Astrocyte (in vitro differentiated cells and primary cell): ENCODE results near the gene ATP10D. TPM values are rescaled to one million over a fixed set of nuclear protein-coding genes. Genes with fewer than 3 reads are reported as not detected.
"Not testable (repeated sequence)": the region's sequence is repeated elsewhere in the genome, so short reads cannot be mapped to it uniquely, and the experiment has no call there.

Experiments used
- DNase-seq: peaks from one replicate; pipeline ENCODE4 v3.0.0-alpha.2; 2010; ENCODE audit warnings: low read depth
- FAIRE-seq: peaks from 2 replicates; lab custom pipeline; 2011; peaks lifted over from hg19 to GRCh38; lab: Jason Lieb, UNC
- H2AFZ ChIP-seq: 2 replicates; pipeline ENCODE4 v1.6.0; 2012; ENCODE audit warnings: low read depth, low read length, inconsistent platforms
- H3K27ac ChIP-seq: 2 replicates; pipeline ENCODE4 v1.5.1; 2011; ENCODE audit warnings: low read depth, low read length, inconsistent platforms
- H3K27me3 ChIP-seq: 2 replicates; pipeline ENCODE4 v1.6.0; 2011; ENCODE audit warnings: low read length, inconsistent platforms; ENCODE audit not compliant: insufficient read depth
- H3K36me3 ChIP-seq: 2 replicates; pipeline ENCODE4 v1.5.1; 2011; ENCODE audit warnings: low read length, inconsistent platforms; ENCODE audit not compliant: insufficient read depth
- H3K4me1 ChIP-seq: 2 replicates; pipeline ENCODE4 v1.5.1; 2011; ENCODE audit warnings: low read length, inconsistent platforms; ENCODE audit not compliant: insufficient read depth
- H3K4me2 ChIP-seq: 2 replicates; pipeline ENCODE4 v1.6.0; 2012; ENCODE audit warnings: low read length, inconsistent platforms
- H3K4me3 ChIP-seq: 2 replicates; pipeline ENCODE4 v1.5.1; 2011; ENCODE audit warnings: low read depth, mild to moderate bottlenecking, low read length, inconsistent platforms; ENCODE audit not compliant: insufficient read depth
- H3K79me2 ChIP-seq: 2 replicates; pipeline ENCODE4 v1.6.0; 2012; ENCODE audit warnings: mild to moderate bottlenecking, low read length, inconsistent platforms; ENCODE audit not compliant: insufficient read depth
- H3K9ac ChIP-seq: 2 replicates; pipeline ENCODE4 v1.6.0; 2012; ENCODE audit warnings: mild to moderate bottlenecking, low read length, inconsistent platforms
- H3K9me3 ChIP-seq: 2 replicates; pipeline ENCODE4 v1.5.1; 2012; ENCODE audit warnings: low read depth, mild to moderate bottlenecking, low read length, inconsistent platforms; ENCODE audit not compliant: insufficient read depth
- H4K20me1 ChIP-seq: 2 replicates; pipeline ENCODE4 v1.6.0; 2012; ENCODE audit warnings: low read length, inconsistent platforms; ENCODE audit not compliant: insufficient read depth
- H3K27ac Mint-ChIP-seq: one replicate; pipeline ENCODE4 v1.8.0; 2021; ENCODE audit warnings: mild to moderate bottlenecking, mixed read lengths; ENCODE audit not compliant: unreplicated experiment
- H3K27me3 Mint-ChIP-seq: one replicate; pipeline ENCODE4 v1.8.0; 2021; ENCODE audit warnings: low read depth, mixed read lengths; ENCODE audit not compliant: unreplicated experiment
- H3K36me3 Mint-ChIP-seq: one replicate; pipeline ENCODE4 v1.8.0; 2021; ENCODE audit warnings: low read depth, mixed read lengths; ENCODE audit not compliant: unreplicated experiment
- H3K4me1 Mint-ChIP-seq: one replicate; pipeline ENCODE4 v1.8.0; 2021; ENCODE audit warnings: low read depth, mixed read lengths; ENCODE audit not compliant: unreplicated experiment
- H3K4me3 Mint-ChIP-seq: one replicate; pipeline ENCODE4 v1.8.0; 2021; ENCODE audit warnings: mild to moderate bottlenecking, moderate library complexity, mixed read lengths; ENCODE audit not compliant: unreplicated experiment
- H3K9me3 Mint-ChIP-seq: one replicate; pipeline ENCODE4 v1.8.0; 2021; ENCODE audit warnings: mild to moderate bottlenecking, mixed read lengths; ENCODE audit not compliant: unreplicated experiment
- EZH2 ChIP-seq: IDR thresholded peaks from 2 replicates; pipeline ENCODE4 v1.6.1; 2012; ENCODE audit warnings: mild to moderate bottlenecking, low read length, inconsistent platforms; ENCODE audit not compliant: insufficient read depth
- total RNA-seq: library from RNA; stranded (reverse); gene quantifications from 2 replicates; pipeline ENCODE4 v1.2.1, GENCODE V29; 2021
- TF ChIP-seq, protein P1 (sequence below): IDR thresholded peaks from 2 replicates; pipeline ENCODE4 v1.5.1; 2011; ENCODE audit warnings: low read depth, mild to moderate bottlenecking, inconsistent platforms, low read length, moderate library complexity; ENCODE audit not compliant: insufficient read depth

Gene ATP10D
- total RNA-seq, 1 donor from 2014 or later = 75.8 TPM

DNA sequence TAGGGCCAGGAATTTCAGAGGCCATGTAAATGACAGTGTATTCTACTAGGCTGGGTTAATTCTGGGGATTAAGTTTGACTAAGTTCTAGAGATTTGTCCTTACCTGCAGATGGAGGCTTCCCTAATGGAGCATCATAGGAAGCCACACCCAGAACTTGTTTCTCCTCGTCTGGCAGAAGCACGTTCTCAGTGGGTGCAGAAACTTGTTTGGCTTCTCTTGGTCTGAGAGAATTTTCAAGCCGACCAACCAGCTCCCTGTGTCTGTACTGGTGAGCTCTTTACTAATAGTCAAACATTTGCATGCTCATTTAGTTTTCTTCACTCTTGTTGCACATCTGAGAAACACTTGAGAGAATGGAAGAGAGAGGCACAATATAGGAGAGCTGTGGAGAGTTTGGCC, 907 bp upstream of the ATP10D start:
- Mint-ChIP-seq H3K4me3 (no peak overlapping the region), H3K4me1 (peaks cover 13% of the 10 kb centered on the region), H3K9me3 (peaks cover 2% of the 10 kb centered on the region), H3K27ac (peak overlapping the region; percentile 14), H3K27me3 (no peaks in the 10 kb centered on the region), H3K36me3 (peaks cover 4% of the 10 kb centered on the region)
- Histone ChIP-seq H3K27ac (no peak overlapping the region), H3K4me2 (no peak overlapping the region), H3K4me3 (no peak overlapping the region), H3K36me3 (no peaks in the 10 kb centered on the region), H3K27me3 (no peaks in the 10 kb centered on the region), H2AFZ (peak overlapping the region; percentile 20), H4K20me1 (no peaks in the 10 kb centered on the region), H3K9me3 (no peaks in the 10 kb centered on the region), H3K9ac (no peak overlapping the region), H3K79me2 (peaks cover 35% of the 10 kb centered on the region), H3K4me1 (peaks cover 10% of the 10 kb centered on the region)
- no peak for FAIRE-seq
- DNase-seq = no peak
- TF ChIP-seq, protein P1, sequence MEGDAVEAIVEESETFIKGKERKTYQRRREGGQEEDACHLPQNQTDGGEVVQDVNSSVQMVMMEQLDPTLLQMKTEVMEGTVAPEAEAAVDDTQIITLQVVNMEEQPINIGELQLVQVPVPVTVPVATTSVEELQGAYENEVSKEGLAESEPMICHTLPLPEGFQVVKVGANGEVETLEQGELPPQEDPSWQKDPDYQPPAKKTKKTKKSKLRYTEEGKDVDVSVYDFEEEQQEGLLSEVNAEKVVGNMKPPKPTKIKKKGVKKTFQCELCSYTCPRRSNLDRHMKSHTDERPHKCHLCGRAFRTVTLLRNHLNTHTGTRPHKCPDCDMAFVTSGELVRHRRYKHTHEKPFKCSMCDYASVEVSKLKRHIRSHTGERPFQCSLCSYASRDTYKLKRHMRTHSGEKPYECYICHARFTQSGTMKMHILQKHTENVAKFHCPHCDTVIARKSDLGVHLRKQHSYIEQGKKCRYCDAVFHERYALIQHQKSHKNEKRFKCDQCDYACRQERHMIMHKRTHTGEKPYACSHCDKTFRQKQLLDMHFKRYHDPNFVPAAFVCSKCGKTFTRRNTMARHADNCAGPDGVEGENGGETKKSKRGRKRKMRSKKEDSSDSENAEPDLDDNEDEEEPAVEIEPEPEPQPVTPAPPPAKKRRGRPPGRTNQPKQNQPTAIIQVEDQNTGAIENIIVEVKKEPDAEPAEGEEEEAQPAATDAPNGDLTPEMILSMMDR = no peak
- no peak for TF ChIP-seq EZH2

DNA sequence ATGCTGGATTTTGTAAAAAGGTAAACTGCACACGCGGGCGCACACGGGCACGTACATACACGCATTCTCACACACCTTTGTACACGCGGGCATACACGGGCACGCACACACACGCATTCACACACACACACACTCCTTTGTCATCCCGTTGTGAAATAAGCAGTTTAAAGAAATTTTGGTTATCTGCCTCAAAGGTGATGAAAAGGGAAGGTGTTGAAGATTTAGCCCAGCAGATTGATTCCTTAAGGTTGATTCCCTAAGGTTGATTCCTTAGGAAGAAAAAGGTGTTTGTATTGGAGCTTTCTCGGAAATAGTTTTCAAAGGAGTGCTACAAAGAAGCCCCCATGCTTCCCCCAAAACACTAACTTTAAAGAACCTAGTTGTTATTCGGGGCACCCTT, 693 bp downstream of the ATP10D start:
- H3K4me3 Mint-ChIP-seq = peak overlapping the region; percentile 97
- H3K27ac ChIP-seq = peak overlapping the region; percentile 96
- no peak for FAIRE-seq

DNA sequence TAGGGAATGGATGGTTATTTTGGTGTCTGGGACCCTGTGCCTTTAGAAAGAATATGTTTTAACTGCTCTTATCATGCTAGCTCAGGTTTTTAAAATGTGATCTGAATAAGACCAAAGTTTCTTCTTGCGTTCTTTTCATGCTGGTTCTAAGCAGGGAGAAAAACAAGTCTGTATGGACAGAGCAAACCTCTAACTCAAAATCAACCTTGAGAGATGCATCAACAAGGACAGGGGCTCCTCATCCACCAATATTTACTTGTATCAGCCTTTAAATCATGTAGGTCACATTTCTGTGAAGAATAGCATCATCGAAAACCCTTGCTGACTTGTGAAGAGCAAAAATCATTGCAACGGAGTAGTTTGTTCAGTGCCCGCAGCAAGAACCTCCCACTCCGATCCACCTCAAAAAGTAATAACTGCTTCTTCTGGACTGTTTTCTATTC, 1.2 kb downstream of the ATP10D start:
- TF ChIP-seq, protein P1 = no peak
- TF ChIP-seq EZH2 = no peak
- FAIRE-seq (peak; percentile 76), DNase-seq (no peak)
- Mint-ChIP-seq H3K9me3 (peaks cover 4% of the 10 kb centered on the region), H3K4me1 (peaks cover 18% of the 10 kb centered on the region), H3K27me3 (no peaks in the 10 kb centered on the region), H3K27ac (peak overlapping the region; percentile 94), H3K4me3 (peak overlapping the region; percentile 97), H3K36me3 (peaks cover 10% of the 10 kb centered on the region)
- Histone ChIP-seq H3K9me3 (peaks cover 2% of the 10 kb centered on the region), H3K4me3 (peak overlapping the region; percentile 94), H3K36me3 (peaks cover 3% of the 10 kb centered on the region), H3K9ac (peak overlapping the region; percentile 95), H3K4me1 (peaks cover 10% of the 10 kb centered on the region), H2AFZ (no peak overlapping the region), H3K79me2 (peaks cover 54% of the 10 kb centered on the region), H3K4me2 (peak overlapping the region; percentile 95), H3K27ac (peak overlapping the region; percentile 96), H3K27me3 (no peaks in the 10 kb centered on the region), H4K20me1 (peaks cover 3% of the 10 kb centered on the region)

More for the DNA sequence above, 693 bp downstream of the ATP10D start:
- DNase-seq = peak; percentile 31
- H3K4me1 ChIP-seq = peaks cover 10% of the 10 kb centered on the region
- H3K9me3 ChIP-seq = peaks cover 2% of the 10 kb centered on the region
- H3K36me3 ChIP-seq = peaks cover 2% of the 10 kb centered on the region
- no peak overlapping the region for H2AFZ ChIP-seq
- Mint-ChIP-seq H3K27me3 (no peaks in the 10 kb centered on the region), H3K4me1 (peaks cover 18% of the 10 kb centered on the region), H3K36me3 (peaks cover 10% of the 10 kb centered on the region), H3K27ac (peak overlapping the region; percentile 94), H3K9me3 (peaks cover 4% of the 10 kb centered on the region)
- peak overlapping the region; percentile 94 for H3K4me3 ChIP-seq
- peak overlapping the region; percentile 95 for H3K9ac ChIP-seq
- H3K79me2 ChIP-seq = peaks cover 50% of the 10 kb centered on the region
- H3K4me2 ChIP-seq = peak overlapping the region; percentile 95
- peaks cover 3% of the 10 kb centered on the region for H4K20me1 ChIP-seq
- H3K27me3 ChIP-seq = no peaks in the 10 kb centered on the region
- TF ChIP-seq, protein P1 = no peak
- TF ChIP-seq EZH2 = no peak

DNA sequence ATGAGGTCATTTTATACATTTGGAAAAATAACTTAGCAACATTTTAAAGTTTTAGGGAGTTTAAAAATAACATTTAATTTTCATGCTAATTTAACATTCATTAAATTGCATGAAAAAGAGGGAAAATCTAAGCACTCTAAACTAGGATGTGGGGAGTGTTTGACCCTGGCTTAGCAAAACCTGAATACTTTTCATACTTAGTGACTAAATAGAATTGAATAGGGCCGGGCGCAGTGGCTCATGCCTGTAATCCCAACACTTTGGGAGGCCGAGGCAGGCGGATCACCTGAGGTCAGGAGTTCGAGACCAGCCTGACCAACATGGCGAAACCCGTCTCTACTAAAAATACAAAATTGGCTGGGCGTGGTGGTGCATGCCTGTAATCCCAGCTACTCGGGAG, 1.7 kb downstream of the ATP10D start:
- H3K36me3 ChIP-seq, H3K27ac Mint-ChIP-seq, H2AFZ ChIP-seq, DNase-seq, H4K20me1 ChIP-seq, H3K9me3 ChIP-seq, H3K27me3 ChIP-seq, H3K27ac ChIP-seq, H3K9me3 Mint-ChIP-seq, H3K27me3 Mint-ChIP-seq, FAIRE-seq: not testable (repeated sequence)
- H3K4me1 ChIP-seq = peaks cover 10% of the 10 kb centered on the region
- H3K79me2 ChIP-seq = peaks cover 59% of the 10 kb centered on the region
- peaks cover 14% of the 10 kb centered on the region for H3K36me3 Mint-ChIP-seq
- H3K4me1 Mint-ChIP-seq = peaks cover 18% of the 10 kb centered on the region
- H3K4me2 ChIP-seq = peak overlapping the region; percentile 95
- H3K9ac ChIP-seq = peak overlapping the region; percentile 95
- peak overlapping the region; percentile 94 for H3K4me3 ChIP-seq
- H3K4me3 Mint-ChIP-seq = peak overlapping the region; percentile 97
